Measurements from ENCODE around the gene PADI2. TPM values are rescaled to one million over a fixed set of nuclear protein-coding genes. Genes with fewer than 3 reads are reported as not detected.

The PADI2 gene
- total RNA-seq, 6 donors from 2014 or later: 1.9 to 25.2 (median 4.9) TPM

DNA sequence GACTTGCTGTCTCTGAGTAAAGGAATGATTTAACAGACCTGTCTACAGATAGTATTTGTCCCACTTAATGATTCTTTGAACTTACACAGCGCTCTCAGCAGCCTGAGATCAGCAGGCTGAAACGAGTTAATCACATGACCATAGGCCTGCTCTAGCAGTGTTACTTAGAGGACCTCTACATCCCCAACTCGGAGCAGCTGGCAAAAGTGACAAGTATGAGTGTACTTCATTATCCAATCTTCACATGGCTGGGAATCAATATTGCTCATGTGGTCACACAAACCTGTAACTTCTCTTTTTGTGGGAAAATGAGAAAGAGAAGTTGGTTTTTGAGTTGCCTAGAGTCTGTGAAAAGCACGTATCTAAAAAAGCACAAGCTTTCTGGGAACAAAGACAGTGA is 96.1 kb downstream of the PADI2 start:
- TF ChIP-seq POLR2AphosphoS5 (IDR thresholded peaks at IDR 0.05) (no peak), EP300 (IDR thresholded peaks at IDR 0.05) (no peak), POLR2A (IDR thresholded peaks at IDR 0.05) (no peak)
- TF ChIP-seq, protein P1, sequence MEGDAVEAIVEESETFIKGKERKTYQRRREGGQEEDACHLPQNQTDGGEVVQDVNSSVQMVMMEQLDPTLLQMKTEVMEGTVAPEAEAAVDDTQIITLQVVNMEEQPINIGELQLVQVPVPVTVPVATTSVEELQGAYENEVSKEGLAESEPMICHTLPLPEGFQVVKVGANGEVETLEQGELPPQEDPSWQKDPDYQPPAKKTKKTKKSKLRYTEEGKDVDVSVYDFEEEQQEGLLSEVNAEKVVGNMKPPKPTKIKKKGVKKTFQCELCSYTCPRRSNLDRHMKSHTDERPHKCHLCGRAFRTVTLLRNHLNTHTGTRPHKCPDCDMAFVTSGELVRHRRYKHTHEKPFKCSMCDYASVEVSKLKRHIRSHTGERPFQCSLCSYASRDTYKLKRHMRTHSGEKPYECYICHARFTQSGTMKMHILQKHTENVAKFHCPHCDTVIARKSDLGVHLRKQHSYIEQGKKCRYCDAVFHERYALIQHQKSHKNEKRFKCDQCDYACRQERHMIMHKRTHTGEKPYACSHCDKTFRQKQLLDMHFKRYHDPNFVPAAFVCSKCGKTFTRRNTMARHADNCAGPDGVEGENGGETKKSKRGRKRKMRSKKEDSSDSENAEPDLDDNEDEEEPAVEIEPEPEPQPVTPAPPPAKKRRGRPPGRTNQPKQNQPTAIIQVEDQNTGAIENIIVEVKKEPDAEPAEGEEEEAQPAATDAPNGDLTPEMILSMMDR (IDR thresholded peaks at IDR 0.05): no peak
- H3K9me3 ChIP-seq: no peaks in the 10 kb centered on the region
- DNase-seq (no peak), ATAC-seq (ENCODE audit: low FRiP score in 2 of 2) (no peak)
- H3K36me3 ChIP-seq: peaks cover 35 to 99% (median 89%) of the 10 kb centered on the region in 4 donors
- H3K27ac ChIP-seq: no peak overlapping the region
- no peaks in the 10 kb centered on the region for H3K27me3 ChIP-seq
- peaks cover 0 to 21% (median 8%) of the 10 kb centered on the region in 4 donors for H3K4me1 ChIP-seq
- 55 to 73% methylated on average over 4 of the region's 4 CpGs for whole genome bisulfite sequencing, 2 donors
- no peak overlapping the region for H3K4me3 ChIP-seq

DNA sequence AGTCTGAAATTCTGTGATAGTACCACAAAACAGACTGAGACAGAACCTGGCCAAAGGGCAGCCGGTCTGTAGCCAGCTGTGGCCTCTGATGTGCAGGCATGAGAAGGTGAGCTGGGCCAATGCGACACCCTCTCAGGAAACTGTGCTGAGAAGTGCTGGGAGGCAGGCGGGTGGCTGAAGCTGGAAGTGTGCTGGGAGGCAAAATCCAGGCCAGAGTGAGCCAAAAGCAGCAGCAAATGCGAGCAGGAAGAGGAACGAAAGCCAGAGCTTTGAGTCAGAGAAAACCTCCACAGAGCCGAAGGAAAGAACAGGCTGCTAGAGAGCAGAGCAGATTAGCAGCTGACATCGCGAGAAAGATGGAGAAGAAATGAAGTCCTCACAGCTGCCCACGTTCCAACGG is 97.4 kb downstream of the PADI2 start:
- WGBS, 2 donors: 89 to 91% methylated on average over 10 of the region's 10 CpGs
- H3K9me3 ChIP-seq: no peaks in the 10 kb centered on the region
- no peaks in the 10 kb centered on the region for H3K27me3 ChIP-seq
- no peak overlapping the region for H3K27ac ChIP-seq
- ATAC-seq (ENCODE audit: low FRiP score in 2 of 2) (no peak), DNase-seq (no peak)
- TF ChIP-seq POLR2A (IDR thresholded peaks at IDR 0.05) (no peak), POLR2AphosphoS5 (IDR thresholded peaks at IDR 0.05) (no peak), EP300 (IDR thresholded peaks at IDR 0.05) (no peak)
- TF ChIP-seq, protein P1 (IDR thresholded peaks at IDR 0.05): no peak
- no peak overlapping the region for H3K4me3 ChIP-seq
- peaks cover 0 to 9% (median under 1%) of the 10 kb centered on the region in 4 donors for H3K4me1 ChIP-seq
- H3K36me3 ChIP-seq: peaks cover 35 to 95% (median 84%) of the 10 kb centered on the region in 4 donors

DNA sequence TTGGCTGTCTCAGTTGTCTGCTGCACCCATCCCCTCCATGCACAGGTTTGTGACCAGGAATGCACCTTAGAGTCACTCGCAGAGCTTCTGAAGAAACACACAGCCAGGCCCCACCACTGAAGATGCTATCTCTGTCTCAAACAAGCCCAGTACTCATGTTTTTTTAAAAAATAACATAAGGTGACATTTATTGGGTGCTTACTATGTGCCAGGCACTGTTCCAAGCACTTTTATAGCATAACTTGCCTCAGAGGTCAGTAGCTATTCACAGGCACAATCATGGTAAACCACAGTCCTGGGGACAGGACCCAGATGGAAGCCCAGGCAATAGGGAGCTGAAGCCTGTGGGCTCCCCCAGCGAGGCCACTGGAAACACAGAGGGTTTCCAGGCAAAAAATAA is 98.7 kb downstream of the PADI2 start:
- Histone ChIP-seq H3K27ac (no peak overlapping the region), H3K27me3 (no peaks in the 10 kb centered on the region), H3K4me3 (no peak overlapping the region), H3K9me3 (no peaks in the 10 kb centered on the region), H3K4me1 (peaks cover 0 to 5% (median 0%) of the 10 kb centered on the region in 4 donors), H3K36me3 (peaks cover 35 to 81% (median 72%) of the 10 kb centered on the region in 4 donors)
- ATAC-seq (ENCODE audit: low FRiP score in 2 of 2) (no peak), DNase-seq (no peak)
- WGBS, 2 donors: 89 to 100% methylated on average over 2 of the region's 2 CpGs
- TF ChIP-seq POLR2A (IDR thresholded peaks at IDR 0.05) (no peak), EP300 (IDR thresholded peaks at IDR 0.05) (no peak), POLR2AphosphoS5 (IDR thresholded peaks at IDR 0.05) (no peak)
- TF ChIP-seq, protein P1 (IDR thresholded peaks at IDR 0.05): no peak

DNA sequence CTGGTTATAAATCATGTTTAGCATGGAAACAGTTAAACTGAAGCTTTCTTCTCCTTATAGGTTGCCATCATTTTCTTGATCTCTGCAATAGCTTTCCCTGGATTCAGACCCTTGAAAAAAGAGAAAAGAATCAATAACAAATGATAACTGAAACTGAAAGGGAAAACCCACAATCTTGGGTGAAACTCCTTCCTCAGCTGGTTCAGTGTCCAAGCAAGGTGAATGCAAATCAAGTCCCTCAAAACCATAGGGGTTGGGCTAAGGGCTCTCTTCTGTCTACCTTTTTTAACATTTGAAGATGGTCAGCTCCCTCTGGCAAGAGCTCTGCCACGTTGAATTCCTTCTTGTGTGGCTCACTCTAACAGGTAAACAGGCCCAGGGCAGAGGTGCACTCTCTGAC is 100.4 kb downstream of the PADI2 start:
- Histone ChIP-seq H3K27ac (no peak overlapping the region), H3K4me3 (no peak overlapping the region), H3K9me3 (no peaks in the 10 kb centered on the region), H3K36me3 (peaks cover 35 to 65% (median 60%) of the 10 kb centered on the region in 4 donors), H3K4me1 (peaks cover 0 to 4% (median 0%) of the 10 kb centered on the region in 4 donors), H3K27me3 (no peaks in the 10 kb centered on the region)
- DNase-seq (no peak), ATAC-seq (ENCODE audit: low FRiP score in 2 of 2) (no peak)
- 35 to 60% methylated on average over 1 of the region's 1 CpG for WGBS, 2 donors
- TF ChIP-seq POLR2AphosphoS5 (IDR thresholded peaks at IDR 0.05) (no peak), POLR2A (IDR thresholded peaks at IDR 0.05) (no peak), EP300 (IDR thresholded peaks at IDR 0.05) (no peak)
- TF ChIP-seq, protein P1 (IDR thresholded peaks at IDR 0.05): no peak

DNA sequence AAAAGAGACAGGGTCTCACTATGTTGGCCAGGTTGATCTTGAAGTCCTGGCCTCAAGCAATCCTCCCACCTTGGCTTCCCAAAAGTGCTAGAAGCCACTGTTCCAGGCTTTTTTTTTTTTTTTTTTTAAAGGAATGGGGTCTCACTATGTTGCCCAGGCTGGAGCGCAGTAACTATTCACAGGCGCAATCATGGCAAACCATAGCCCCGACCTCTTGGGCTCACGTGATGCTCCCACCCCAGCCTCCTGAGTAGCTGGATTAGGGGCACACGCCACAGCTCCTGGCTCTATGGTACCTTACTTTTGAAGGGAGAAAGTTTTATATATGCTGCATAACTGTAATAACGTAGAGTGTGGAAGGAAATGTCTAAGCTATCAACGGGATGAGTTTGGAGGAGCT is 101.8 kb downstream of the PADI2 start:
- H3K4me1 ChIP-seq: peaks cover 0 to under 1% (median 0%) of the 10 kb centered on the region in 4 donors
- H3K27me3 ChIP-seq: no peaks in the 10 kb centered on the region
- TF ChIP-seq, protein P1 (IDR thresholded peaks at IDR 0.05): no peak
- TF ChIP-seq EP300 (IDR thresholded peaks at IDR 0.05) (no peak), POLR2AphosphoS5 (IDR thresholded peaks at IDR 0.05) (no peak), POLR2A (IDR thresholded peaks at IDR 0.05) (no peak)
- H3K9me3 ChIP-seq: no peaks in the 10 kb centered on the region
- DNase-seq (no peak), ATAC-seq (ENCODE audit: low FRiP score in 2 of 2) (no peak)
- H3K4me3 ChIP-seq: no peak overlapping the region
- WGBS, 2 donors: 92 to 93% methylated on average over 7 of the region's 7 CpGs
- H3K36me3 ChIP-seq: peaks cover 30 to 51% (median 46%) of the 10 kb centered on the region in 4 donors
- H3K27ac ChIP-seq: no peak overlapping the region

Data from upper lobe of left lung (tissue), 6 donors.